GM19438 (cell line): Measurements from ENCODE around the gene PIK3R1.
"Not testable (repeated sequence)": the region's sequence is repeated elsewhere in the genome, so short reads cannot be mapped to it uniquely, and the experiment has no call there.

Experiments used
- ATAC-seq: cut with Tn5 transposase; IDR thresholded peaks from one replicate; pipeline ENCODE4 v1.9.1; 2021; ENCODE audit warnings: low read depth; ENCODE audit not compliant: unreplicated experiment

The PIK3R1 gene

GRCh38 chr5:68192679-68193060 lies 22.9 kb upstream of the PIK3R1 start:
- no peak for ATAC-seq

GRCh38 chr5:68193481-68194036 lies 22.0 kb upstream of the PIK3R1 start:
- no peak for ATAC-seq

GRCh38 chr5:68194386-68194785 lies 21.2 kb upstream of the PIK3R1 start:
- ATAC-seq = no peak

- no peak for ATAC-seq
Observed at GRCh38 chr5:68195137-68195536, 20.4 kb upstream of the PIK3R1 start.

- peak; percentile 91 for ATAC-seq
Observed at GRCh38 chr5:68196876-68197275, 18.7 kb upstream of the PIK3R1 start.

- ATAC-seq = no peak
Observed at GRCh38 chr5:68200288-68200687, 15.3 kb upstream of the PIK3R1 start.

- not testable (repeated sequence) for ATAC-seq
Observed at GRCh38 chr5:68210654-68211053, 4.9 kb upstream of the PIK3R1 start.

- peak; percentile 8 for ATAC-seq
Observed at GRCh38 chr5:68214482-68215207, 911 bp upstream of the PIK3R1 start.

- ATAC-seq = peak; percentile 36
Observed at GRCh38 chr5:68215898-68216244, 315 bp downstream of the PIK3R1 start.

GRCh38 chr5:68216245-68217046 lies 890 bp downstream of the PIK3R1 start:
- ATAC-seq = peak; percentile 33

- ATAC-seq = no peak
Observed at GRCh38 chr5:68217047-68217355, 1.4 kb downstream of the PIK3R1 start.

GRCh38 chr5:68217528-68217927 lies 2.0 kb downstream of the PIK3R1 start:
- no peak for ATAC-seq

GRCh38 chr5:68219161-68219816 lies 3.7 kb downstream of the PIK3R1 start:
- no peak for ATAC-seq

- no peak for ATAC-seq
Observed at GRCh38 chr5:68220260-68220659, 4.7 kb downstream of the PIK3R1 start.

GRCh38 chr5:68220914-68221313 lies 5.4 kb downstream of the PIK3R1 start:
- ATAC-seq = no peak

- ATAC-seq = no peak
Observed at GRCh38 chr5:68221488-68221887, 5.9 kb downstream of the PIK3R1 start.

- ATAC-seq = no peak
Observed at GRCh38 chr5:68222310-68222709, 6.8 kb downstream of the PIK3R1 start.

- no peak for ATAC-seq
Observed at GRCh38 chr5:68222824-68223354, 7.3 kb downstream of the PIK3R1 start.

- ATAC-seq = no peak
Observed at GRCh38 chr5:68223904-68224303, 8.3 kb downstream of the PIK3R1 start.

- no peak for ATAC-seq
Observed at GRCh38 chr5:68224509-68225187, 9.1 kb downstream of the PIK3R1 start.
